K562 (cell line): ENCODE results near the gene PTHLH. TPM values are rescaled to one million over a fixed set of nuclear protein-coding genes. Genes with fewer than 3 reads are reported as not detected.

Experiments
- ATAC-seq: fragments of 200-7000 bp; cut with Tn5 transposase; 3 replicates; pipeline ENCODE4 v1.9.1; 2020; ENCODE audit warnings: moderate library complexity
- BruUV-seq: library from RNA; stranded (reverse); fragments of 400-500 nt; replicated peaks from 2 replicates; lab custom pipeline; 2021; lab: Mats Ljungman, UMichigan
- CTCF ChIA-PET: fragments of 300-600 bp; formaldehyde crosslinking; extraction: SDS; loops from one replicate; lab custom pipeline; 2021; ENCODE audit warnings: low intra/inter-chr PET ratio; lab: Yijun Ruan, JAX
- POLR2A ChIA-PET: fragments of 300-600, 350-650 bp; sonication (Branson Sonifier 250); formaldehyde crosslinking; extraction: SDS; loops from one replicate; lab custom pipeline; 2021; ENCODE audit warnings: antibody characterized with exemption, inconsistent platforms; lab: Yijun Ruan, JAX
- DNase-seq, 4 experiments: peaks; one replicate each; pipeline versions ENCODE4 v3.0.0 to v3.0.0-alpha.2; 2011 to 2018; ENCODE audit warnings: low spot score in 3 of 4, mixed read lengths in 3 of 4; ENCODE audit errors: extremely low read depth in 1 of 4
- FAIRE-seq: peaks from 2 replicates; lab custom pipeline; 2011; peaks lifted over from hg19 to GRCh38; lab: Jason Lieb, UNC
- H2AFZ ChIP-seq: 2 replicates; pipeline ENCODE4 v1.6.0; 2011; ENCODE audit warnings: low read depth, low read length, control low read depth, inconsistent platforms
- H3K27ac ChIP-seq: fragments of 200-600 bp; 3 replicates; pipeline ENCODE4 v1.8.0; 2011; ENCODE audit warnings: low read depth, mild to moderate bottlenecking, control low read depth, inconsistent platforms, low read length, moderate library complexity, mixed read lengths; ENCODE audit errors: extremely low read depth
- H3K27me3 ChIP-seq, 2 experiments: fragments of 300-600 bp in 1 of 2; 2 replicates in 1 of 2; 3 replicates in 1 of 2; pipeline versions ENCODE4 v1.6.0 to v1.8.0; 2011; ENCODE audit warnings: inconsistent platforms in 2 of 2, low read length in 2 of 2, mild to moderate bottlenecking in 1 of 2, mixed read lengths in 1 of 2, moderate library complexity in 1 of 2; ENCODE audit not compliant: control insufficient read depth in 2 of 2, insufficient read depth in 2 of 2
- H3K36me3 ChIP-seq: fragments of 300-600 bp; 3 replicates; pipeline ENCODE4 v1.8.0; 2011; ENCODE audit warnings: mild to moderate bottlenecking, low read length, inconsistent platforms; ENCODE audit not compliant: control insufficient read depth, insufficient read depth
- H3K4me1 ChIP-seq, 2 experiments: fragments of 200-600 bp in 1 of 2; replicated peaks in 1 of 2; 2 replicates in 1 of 2; 3 replicates in 1 of 2; pipeline versions ENCODE4 v1.5.1 to v1.8.0; 2011; ENCODE audit warnings: inconsistent platforms in 2 of 2, low read length in 2 of 2, mild to moderate bottlenecking in 1 of 2, mixed read lengths in 1 of 2, moderate library complexity in 1 of 2; ENCODE audit not compliant: control insufficient read depth in 2 of 2, insufficient read depth in 2 of 2
- H3K4me2 ChIP-seq: 2 replicates; pipeline ENCODE4 v1.6.1; 2011; ENCODE audit warnings: low read length, control low read depth, inconsistent platforms, mixed read lengths; ENCODE audit not compliant: insufficient read depth
- H3K4me3 ChIP-seq: fragments of 200-600 bp; sonication (generic), shearing (Covaris generic); 2 replicates; pipeline ENCODE4 v1.5.1; 2016; ENCODE audit warnings: control low read depth, inconsistent platforms
- H3K79me2 ChIP-seq: fragments of 200-600 bp; 3 replicates; pipeline ENCODE4 v1.8.0; 2011; ENCODE audit warnings: low read length, inconsistent platforms; ENCODE audit not compliant: control insufficient read depth, insufficient read depth
- H3K9ac ChIP-seq, 2 experiments: 2 replicates each; pipeline versions ENCODE4 v1.6.0 to v1.6.1; 2011; ENCODE audit warnings: low read depth in 2 of 2, low read length in 2 of 2, control low read depth in 1 of 2, inconsistent platforms in 1 of 2, mild to moderate bottlenecking in 1 of 2, mixed read lengths in 1 of 2; ENCODE audit not compliant: insufficient read depth in 1 of 2
- H3K9me1 ChIP-seq: one replicate; pipeline ENCODE4 v1.6.0; 2011; ENCODE audit warnings: inconsistent platforms, mild to moderate bottlenecking, low read length, moderate library complexity; ENCODE audit not compliant: control insufficient read depth, insufficient read depth
- H3K9me3 ChIP-seq: replicated peaks from 2 replicates; pipeline ENCODE4 v1.5.1; 2011; ENCODE audit warnings: low read depth, low read length, inconsistent platforms; ENCODE audit not compliant: control insufficient read depth, insufficient read depth
- H4K20me1 ChIP-seq: replicated peaks from 2 replicates; pipeline ENCODE4 v1.6.1; 2011; ENCODE audit warnings: low read length, inconsistent platforms, mixed read lengths; ENCODE audit not compliant: control insufficient read depth, insufficient read depth
- DDX20 ChIP-seq: fragments of 450-650 bp; IDR thresholded peaks from 2 replicates; pipeline ENCODE4 v1.6.1; 2016; ENCODE audit warnings: missing genetic modification characterization, low read depth, mild to moderate bottlenecking, missing compliant biosample characterization, moderate library complexity
- KDM1A ChIP-seq, 2 experiments: fragments of 450-650 bp; IDR thresholded peaks; 2 replicates each; pipeline ENCODE4 v1.6.1; 2016; ENCODE audit warnings: mild to moderate bottlenecking in 2 of 2
- MLLT1 ChIP-seq, 2 experiments: fragments of 450-650 bp; IDR thresholded peaks; 2 replicates each; pipeline ENCODE4 v1.6.1; 2016
- NFIC ChIP-seq: fragments of 450-650 bp; IDR thresholded peaks from 2 replicates; pipeline ENCODE4 v1.6.1; 2017; ENCODE audit warnings: mild to moderate bottlenecking, inconsistent platforms
- NFXL1 ChIP-seq: fragments of 450-650 bp; formaldehyde crosslinking; IDR thresholded peaks from 2 replicates; pipeline ENCODE4 v1.4.0; 2021; ENCODE audit warnings: mild to moderate bottlenecking
- RHOXF2B ChIP-seq: fragments of 250-450 bp; sonication (Bioruptor Pico); conservative IDR thresholded peaks from 2 replicates; pipeline ENCODE4 v1.5.1; 2021
- STAT5B ChIP-seq: fragments of 250-450 bp; sonication (Bioruptor Pico); IDR thresholded peaks from 2 replicates; pipeline ENCODE4 v1.8.0; 2021; ENCODE audit warnings: mild to moderate bottlenecking, inconsistent platforms
- ZFP36 ChIP-seq: fragments of 150-350 bp; IDR thresholded peaks from 2 replicates; pipeline ENCODE4 v1.6.1; 2018; ENCODE audit warnings: low read length, low read depth; ENCODE audit not compliant: partially characterized antibody
- WGBS: fragments of 100-300 bp; shearing (Covaris generic); methylation state at CpG from one replicate; pipeline ENCODE4 v1.1.6; 2016; ENCODE audit warnings: low coverage, mixed read lengths; ENCODE audit not compliant: insufficient coverage; ENCODE audit errors: missing lambda C conversion rate; 5-methylcytosine and 5-hydroxymethylcytosine counted together
- in situ Hi-C: fragments of 300-500 bp; cut with MboI; formaldehyde crosslinking; loops from 4 replicates; pipeline ENCODE4 v1.15.0; 2018; ENCODE audit warnings: inconsistent platforms, mixed read lengths
- intact Hi-C: fragments of 100-400 bp; cut with micrococcal nuclease; formaldehyde crosslinking; loops from 2 replicates; pipeline ENCODE4 v1.14.2; 2022
- polyA plus RNA-seq, 8 experiments: library from polyadenylated mRNA; depleted of rRNA in 4 of 8; stranded (reverse) in 5 of 8; unstranded in 3 of 8; fragments of >200 nt; fragmentation: Nextera tagmentation in 2 of 8; fragmentation: Illumina TruSeq in 1 of 8; extraction: Ambion mirVana in 2 of 8; extraction: Trizol in 1 of 8; gene quantifications; 2 replicates each; pipeline versions ENCODE4 v1.2.1 to v1.2.3, GENCODE V29; 2011 to 2014; ENCODE audit warnings: inconsistent platforms in 1 of 8, missing spikeins in 1 of 8
- total RNA-seq, 7 experiments: library from RNA; depleted of rRNA in 6 of 7; stranded (reverse); fragments of >200 nt in 6 of 7; fragmentation: Illumina TruSeq in 2 of 7; extraction: Trizol in 2 of 7; gene quantifications; 2 replicates each; pipeline versions ENCODE4 v1.2.1 to v1.2.3, GENCODE V29; 2011 to 2021; ENCODE audit warnings: low replicate concordance in 1 of 7
- TF ChIP-seq, protein P1 (sequence below), 2 experiments: fragments of 450-650 bp; conservative IDR thresholded peaks; 2 replicates each; pipeline ENCODE4 v1.6.1; 2017; ENCODE audit warnings: mild to moderate bottlenecking in 2 of 2, moderate library complexity in 2 of 2
- TF ChIP-seq, protein P2 (sequence below), 2 experiments: IDR thresholded peaks in 1 of 2; conservative IDR thresholded peaks in 1 of 2; 2 replicates each; pipeline ENCODE4 v1.6.1; 2016; ENCODE audit warnings: low read depth in 2 of 2, mild to moderate bottlenecking in 1 of 2, missing compliant biosample characterization in 1 of 2, missing genetic modification characterization in 1 of 2, moderate library complexity in 1 of 2

The PTHLH gene
- total and polyA plus RNA-seq, 9 of the 15 experiments (the other 6 are each of a cell fraction or from before 2014, with no cell fraction given): 0.14 to 2.5 (median 0.74) TPM

- TF ChIP-seq STAT5B: no peak
These were observed 7.1 kb downstream of the PTHLH start (continued) for GRCh38 chr12:27965411-27965810.

- no peaks in the 10 kb centered on the region for H3K27me3 ChIP-seq
- ATAC-seq (no peak), DNase-seq (no peak), FAIRE-seq (no peak)
- in situ Hi-C loops: no loop called here
- 23% methylated on average over 3 of the region's 4 CpGs for WGBS
- intact Hi-C loops: no loop called here
- H3K79me2 ChIP-seq: no peaks in the 10 kb centered on the region
- H3K4me2 ChIP-seq: no peak overlapping the region
- H2AFZ ChIP-seq: no peak overlapping the region
- TF ChIP-seq MLLT1 (IDR thresholded peaks at IDR 0.05) (no peak), NFIC (no peak), RHOXF2B (no peak), DDX20 (no peak), KDM1A (IDR thresholded peaks at IDR 0.05) (no peak), NFXL1 (no peak), ZFP36 (no peak)
- TF ChIP-seq, protein P1, sequence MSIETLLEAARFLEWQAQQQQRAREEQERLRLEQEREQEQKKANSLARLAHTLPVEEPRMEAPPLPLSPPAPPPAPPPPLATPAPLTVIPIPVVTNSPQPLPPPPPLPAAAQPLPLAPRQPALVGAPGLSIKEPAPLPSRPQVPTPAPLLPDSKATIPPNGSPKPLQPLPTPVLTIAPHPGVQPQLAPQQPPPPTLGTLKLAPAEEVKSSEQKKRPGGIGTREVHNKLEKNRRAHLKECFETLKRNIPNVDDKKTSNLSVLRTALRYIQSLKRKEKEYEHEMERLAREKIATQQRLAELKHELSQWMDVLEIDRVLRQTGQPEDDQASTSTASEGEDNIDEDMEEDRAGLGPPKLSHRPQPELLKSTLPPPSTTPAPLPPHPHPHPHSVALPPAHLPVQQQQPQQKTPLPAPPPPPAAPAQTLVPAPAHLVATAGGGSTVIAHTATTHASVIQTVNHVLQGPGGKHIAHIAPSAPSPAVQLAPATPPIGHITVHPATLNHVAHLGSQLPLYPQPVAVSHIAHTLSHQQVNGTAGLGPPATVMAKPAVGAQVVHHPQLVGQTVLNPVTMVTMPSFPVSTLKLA (conservative IDR thresholded peaks at IDR 0.05): no peak
- TF ChIP-seq, protein P2, sequence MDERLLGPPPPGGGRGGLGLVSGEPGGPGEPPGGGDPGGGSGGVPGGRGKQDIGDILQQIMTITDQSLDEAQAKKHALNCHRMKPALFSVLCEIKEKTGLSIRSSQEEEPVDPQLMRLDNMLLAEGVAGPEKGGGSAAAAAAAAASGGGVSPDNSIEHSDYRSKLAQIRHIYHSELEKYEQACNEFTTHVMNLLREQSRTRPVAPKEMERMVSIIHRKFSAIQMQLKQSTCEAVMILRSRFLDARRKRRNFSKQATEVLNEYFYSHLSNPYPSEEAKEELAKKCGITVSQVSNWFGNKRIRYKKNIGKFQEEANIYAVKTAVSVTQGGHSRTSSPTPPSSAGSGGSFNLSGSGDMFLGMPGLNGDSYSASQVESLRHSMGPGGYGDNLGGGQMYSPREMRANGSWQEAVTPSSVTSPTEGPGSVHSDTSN (CRISPR knock-in tag; IDR thresholded peaks at IDR 0.05; ENCODE audit: low read depth): no peak
- TF ChIP-seq, protein P2 (tag; conservative IDR thresholded peaks at IDR 0.05; ENCODE audit: low read depth): no peak
- H4K20me1 ChIP-seq: no peaks in the 10 kb centered on the region
- no peak overlapping the region for H3K27ac ChIP-seq
- peaks cover 0 to 1% of the 10 kb centered on the region in 2 experiments; a peak in 2 of 5 replicates for H3K4me1 ChIP-seq
- H3K9me3 ChIP-seq: no peaks in the 10 kb centered on the region
- no peaks in the 10 kb centered on the region for H3K36me3 ChIP-seq
- ChIA-PET POLR2A (interaction anchor here (1.0 kb wide), 3 partner anchors 11 to 20 kb away, joined by 4 to 5 read pairs (median 4); no protein-coding TSS in a partner anchor), CTCF (no interaction called here)
- BruUV-seq: no TSS peak
- H3K9me1 ChIP-seq: no peaks in the 10 kb centered on the region
- no peak overlapping the region for H3K9ac ChIP-seq
- no peak overlapping the region for H3K4me3 ChIP-seq
These were observed 8.4 kb downstream of the PTHLH start for GRCh38 chr12:27964123-27964522.
